ES-I3 (cell line): Measurements from ENCODE around the gene EGFL7.
"Not testable (repeated sequence)": the region's sequence is repeated elsewhere in the genome, so short reads cannot be mapped to it uniquely, and the experiment has no call there.

Source experiments
- H3K36me3 ChIP-seq: 2 replicates; pipeline ENCODE4 v1.6.1; 2013; ENCODE audit warnings: mild to moderate bottlenecking, low read length, control low read depth, moderate library complexity; ENCODE audit not compliant: insufficient read depth
- H3K4me1 ChIP-seq: 2 replicates; pipeline ENCODE4 v1.6.1; 2013; ENCODE audit warnings: mild to moderate bottlenecking, control low read depth, low read length; ENCODE audit not compliant: insufficient read depth
- H3K9ac ChIP-seq: 2 replicates; pipeline ENCODE4 v1.6.1; 2013; ENCODE audit warnings: low read depth, mild to moderate bottlenecking, low read length, moderate library complexity
- H3K9me3 ChIP-seq: 2 replicates; pipeline ENCODE4 v1.6.1; 2013; ENCODE audit warnings: mild to moderate bottlenecking, low read length, moderate library complexity; ENCODE audit not compliant: control insufficient read depth, insufficient read depth

The EGFL7 gene

DNA sequence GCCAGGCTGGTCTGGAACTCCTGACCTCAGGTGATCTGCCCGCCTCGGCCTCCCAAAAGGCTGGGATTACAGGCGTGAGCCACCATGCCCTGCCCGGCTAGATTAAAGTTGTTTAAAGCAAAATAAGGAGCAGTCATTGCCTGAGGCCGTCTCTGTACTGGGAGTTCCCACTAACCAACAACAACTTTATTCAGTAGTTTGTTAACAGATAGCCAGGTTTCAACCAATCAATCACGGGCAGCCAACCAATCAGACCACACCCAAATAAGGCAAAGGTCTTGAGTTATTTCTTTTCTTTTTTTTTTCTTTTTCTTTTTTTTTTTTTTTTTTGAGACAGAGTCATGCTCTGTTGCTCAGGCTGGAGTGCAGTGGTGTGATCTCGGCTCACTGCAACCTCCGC lies 42.0 kb downstream of the EGFL7 start:
- H3K4me1 ChIP-seq, H3K36me3 ChIP-seq, H3K9me3 ChIP-seq, H3K9ac ChIP-seq: not testable (repeated sequence)

DNA sequence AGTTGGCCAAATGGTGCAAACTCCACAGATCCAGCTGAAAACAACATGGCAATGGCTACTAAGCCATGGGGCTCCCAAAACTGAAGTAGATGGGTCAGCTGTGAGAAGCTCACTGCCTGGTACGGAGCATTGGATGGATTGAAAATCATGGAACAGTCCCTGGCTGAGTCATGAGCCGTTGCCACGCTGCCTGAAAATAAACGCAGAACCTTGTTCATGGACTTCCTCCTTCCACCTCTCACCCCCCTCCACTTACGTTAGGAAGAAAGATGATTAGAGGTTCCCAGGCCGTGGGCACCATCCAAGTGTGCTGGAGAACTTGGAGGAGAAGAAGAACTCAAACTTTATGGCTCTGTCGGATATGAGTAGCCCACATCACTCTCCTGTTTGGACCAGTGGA lies 42.8 kb downstream of the EGFL7 start:
- H3K4me1 ChIP-seq, result peaks cover 6% of the 10 kb centered on the region; the same call in 1 of the 2 replicates
- H3K9me3 ChIP-seq, result no peaks in the 10 kb centered on the region
- no peak overlapping the region for H3K9ac ChIP-seq
- no peaks in the 10 kb centered on the region for H3K36me3 ChIP-seq

DNA sequence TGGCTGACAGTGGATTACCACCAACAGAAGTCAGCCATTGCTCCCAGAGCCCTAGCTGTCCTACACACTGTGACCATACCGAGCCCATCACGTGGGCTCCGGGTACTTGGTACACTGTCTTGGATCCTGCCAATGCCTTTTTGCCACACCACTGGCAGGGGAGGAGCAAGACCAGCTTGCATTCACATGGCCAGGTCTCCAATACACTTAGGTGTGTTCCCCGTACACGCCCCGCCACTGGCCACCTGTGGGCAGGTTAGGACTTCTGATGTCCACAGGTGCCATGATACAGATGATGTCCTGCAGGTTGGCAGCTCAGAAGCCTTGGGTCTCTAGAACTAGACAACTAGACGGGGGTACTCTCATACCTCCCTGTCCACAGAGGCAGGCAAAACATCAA lies 44.3 kb downstream of the EGFL7 start:
- Histone ChIP-seq H3K36me3 (no peaks in the 10 kb centered on the region), H3K9ac (no peak overlapping the region), H3K4me1 (no peaks in the 10 kb centered on the region), H3K9me3 (no peaks in the 10 kb centered on the region)

DNA sequence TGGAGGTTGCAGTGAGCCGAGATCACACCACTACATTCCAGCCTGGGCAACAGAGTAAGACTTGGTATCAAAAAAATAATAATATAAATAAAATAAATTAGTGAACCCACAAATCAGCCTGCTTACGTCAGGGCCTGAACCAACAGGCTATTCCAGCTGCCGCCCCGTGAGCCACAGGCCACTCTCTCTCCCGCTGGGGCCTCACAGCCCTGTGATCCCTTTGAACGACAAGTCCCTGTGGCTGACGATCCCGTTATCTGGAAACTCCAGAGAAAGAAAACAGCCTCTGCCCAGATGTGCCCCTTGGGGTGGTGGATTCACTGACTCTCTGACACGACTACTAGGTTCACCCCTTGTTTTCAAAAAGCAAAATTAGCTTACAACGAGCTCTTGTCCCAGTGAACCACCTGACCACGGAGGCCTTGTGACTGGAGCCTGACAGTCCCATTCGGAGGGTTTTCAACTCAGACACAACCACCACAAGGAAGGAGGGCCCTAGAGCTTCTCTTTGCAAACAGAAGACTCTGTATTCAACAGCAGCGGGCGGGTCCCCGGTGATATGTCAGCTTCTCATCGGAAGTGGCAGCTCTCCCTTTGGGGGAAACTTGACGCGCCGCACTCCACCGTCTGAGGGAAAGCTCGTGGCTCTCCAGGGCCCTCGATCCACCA lies 45.3 kb downstream of the EGFL7 start:
- Histone ChIP-seq H3K4me1 (no peaks in the 10 kb centered on the region), H3K9me3 (no peaks in the 10 kb centered on the region), H3K9ac (no peak overlapping the region), H3K36me3 (no peaks in the 10 kb centered on the region)

DNA sequence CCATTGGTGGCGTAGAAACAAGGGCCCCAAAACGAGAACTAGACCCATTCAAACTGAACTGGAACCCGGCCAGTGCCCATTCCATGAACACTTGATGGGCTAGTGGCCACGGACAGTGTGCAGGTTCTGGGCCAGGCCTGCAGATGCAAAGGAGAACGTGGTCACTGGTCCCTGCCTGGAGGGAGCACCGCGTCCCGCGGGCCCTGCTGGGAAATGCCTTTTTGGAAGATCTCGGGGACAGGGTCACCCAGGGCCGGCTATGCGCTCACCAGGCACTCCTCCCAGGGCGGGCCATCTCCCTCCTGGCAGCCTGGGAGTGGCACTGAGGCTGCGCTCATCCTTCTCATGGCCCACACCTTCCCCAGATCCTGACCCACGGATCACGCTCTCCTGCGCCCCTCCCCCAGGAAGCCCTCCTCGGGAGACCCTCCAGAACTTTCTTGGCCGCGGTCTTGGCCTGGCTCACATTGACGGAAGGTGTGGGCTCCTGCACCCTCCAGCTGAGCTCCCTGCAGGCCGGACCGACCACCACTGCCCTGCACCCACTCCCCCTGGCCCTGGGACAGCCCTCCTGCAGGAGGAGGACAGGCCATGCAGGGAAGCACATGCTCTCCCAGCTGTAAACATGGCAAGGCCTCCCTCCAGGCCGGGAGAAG lies 46.9 kb downstream of the EGFL7 start:
- Histone ChIP-seq H3K9ac (no peak overlapping the region), H3K9me3 (no peaks in the 10 kb centered on the region), H3K4me1 (no peaks in the 10 kb centered on the region; the same call in 1 of the 2 replicates), H3K36me3 (no peaks in the 10 kb centered on the region)

DNA sequence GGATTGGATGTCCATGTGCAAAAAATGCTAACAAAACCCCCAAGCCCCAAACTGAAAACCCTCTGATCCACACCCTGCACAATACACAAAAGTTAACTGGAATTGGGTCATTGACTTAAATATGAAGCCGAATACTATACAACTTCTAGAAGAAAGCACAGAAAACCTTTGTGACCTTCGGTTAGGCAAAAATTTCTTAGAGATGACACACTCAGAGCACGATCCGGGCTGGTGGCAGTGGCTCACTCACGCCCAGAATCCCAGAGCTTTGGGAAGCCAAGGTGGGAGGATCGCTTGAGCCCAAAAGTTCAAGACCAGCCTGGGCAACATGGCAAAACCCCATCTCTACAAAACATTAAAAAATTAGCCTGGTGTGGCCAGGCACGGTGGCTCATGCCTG lies 47.8 kb downstream of the EGFL7 start:
- H3K36me3 ChIP-seq, result no peaks in the 10 kb centered on the region
- H3K9me3 ChIP-seq, result no peaks in the 10 kb centered on the region
- no peak overlapping the region for H3K9ac ChIP-seq
- no peaks in the 10 kb centered on the region; the same call in 1 of the 2 replicates for H3K4me1 ChIP-seq

DNA sequence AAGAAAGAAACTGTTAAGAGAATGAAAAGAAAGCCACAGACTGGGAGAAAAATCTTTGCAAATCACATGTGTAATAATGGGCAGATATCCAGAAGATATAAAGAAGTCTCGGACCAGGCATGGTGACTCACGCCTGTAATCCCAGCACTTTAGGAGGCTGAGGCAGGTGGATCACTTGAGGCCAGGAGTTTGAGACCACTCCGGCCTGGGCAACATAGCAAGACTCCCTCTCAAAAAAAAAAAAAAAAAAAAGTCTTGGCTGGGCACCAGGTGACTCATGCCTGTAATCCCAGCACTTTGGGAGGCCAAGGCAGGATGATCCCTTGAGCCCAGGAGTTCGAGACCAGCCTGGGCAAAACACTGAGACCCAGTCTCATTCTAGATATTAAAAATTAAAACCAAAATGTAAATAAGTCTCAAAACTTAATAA lies 48.5 kb downstream of the EGFL7 start:
- H3K9ac ChIP-seq, result peak overlapping the region; percentile 74; the same call in 1 of the 2 replicates
- not testable (repeated sequence) for H3K4me1 ChIP-seq, H3K36me3 ChIP-seq, H3K9me3 ChIP-seq

DNA sequence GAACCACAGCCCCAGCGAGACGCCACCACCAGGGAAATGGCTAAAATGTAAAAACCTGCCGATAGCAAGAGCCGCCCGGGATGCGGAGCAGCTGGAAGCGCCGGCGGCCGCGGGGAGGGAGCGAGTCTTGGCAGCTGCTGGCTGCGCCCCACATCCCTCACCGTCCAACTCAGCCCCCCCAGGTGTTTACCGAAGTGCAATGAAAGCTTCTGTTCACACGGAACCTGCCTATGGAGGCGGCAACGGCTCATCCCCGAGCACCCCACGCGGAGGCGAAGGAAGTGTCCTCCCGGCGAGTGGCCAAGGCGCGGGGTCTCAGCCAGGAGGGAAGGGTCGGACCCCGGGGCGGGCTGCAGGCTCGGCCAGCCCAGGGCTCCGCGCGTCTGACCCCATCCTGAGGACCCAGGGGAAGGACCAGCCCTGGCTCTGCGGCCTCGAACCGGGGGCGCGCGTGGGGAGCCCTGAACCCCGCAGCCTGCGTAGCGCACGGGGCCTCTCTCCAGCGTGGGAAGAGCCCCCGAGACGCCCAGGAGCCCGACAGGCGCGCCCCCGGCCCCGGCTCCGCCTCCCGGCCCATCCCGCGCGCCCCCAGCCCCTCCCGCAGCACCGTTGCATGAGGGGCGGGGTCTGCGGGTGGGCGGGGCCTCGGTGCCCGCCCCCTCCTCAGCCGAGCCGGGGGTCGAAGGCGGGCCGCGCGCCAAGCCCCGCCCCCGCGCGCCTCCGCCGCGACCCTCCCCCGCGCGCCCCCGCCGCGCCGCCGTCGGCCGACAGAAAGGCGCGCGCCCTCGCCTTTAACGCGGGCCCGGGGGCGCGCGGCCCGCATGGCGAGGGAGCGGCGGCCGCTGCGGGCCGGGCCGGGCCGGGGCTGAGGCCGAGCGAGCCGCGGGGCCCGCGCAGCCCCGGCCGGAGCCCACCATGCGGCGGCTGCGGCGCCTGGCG lies 49.3 kb downstream of the EGFL7 start, which contains the start of gene DIPK1B:
TSS of gene DIPK1B (plus strand) at position 822 of the 939 bp plus-strand sequence. CDS start at position 916, 94 bp downstream.
- H3K36me3 ChIP-seq, result no peaks in the 10 kb centered on the region
- H3K9me3 ChIP-seq, result no peaks in the 10 kb centered on the region
- peak within 1 kb of the TSS; percentile 74 for H3K9ac ChIP-seq
- no peaks in the 10 kb centered on the region; the same call in 1 of the 2 replicates for H3K4me1 ChIP-seq

DNA sequence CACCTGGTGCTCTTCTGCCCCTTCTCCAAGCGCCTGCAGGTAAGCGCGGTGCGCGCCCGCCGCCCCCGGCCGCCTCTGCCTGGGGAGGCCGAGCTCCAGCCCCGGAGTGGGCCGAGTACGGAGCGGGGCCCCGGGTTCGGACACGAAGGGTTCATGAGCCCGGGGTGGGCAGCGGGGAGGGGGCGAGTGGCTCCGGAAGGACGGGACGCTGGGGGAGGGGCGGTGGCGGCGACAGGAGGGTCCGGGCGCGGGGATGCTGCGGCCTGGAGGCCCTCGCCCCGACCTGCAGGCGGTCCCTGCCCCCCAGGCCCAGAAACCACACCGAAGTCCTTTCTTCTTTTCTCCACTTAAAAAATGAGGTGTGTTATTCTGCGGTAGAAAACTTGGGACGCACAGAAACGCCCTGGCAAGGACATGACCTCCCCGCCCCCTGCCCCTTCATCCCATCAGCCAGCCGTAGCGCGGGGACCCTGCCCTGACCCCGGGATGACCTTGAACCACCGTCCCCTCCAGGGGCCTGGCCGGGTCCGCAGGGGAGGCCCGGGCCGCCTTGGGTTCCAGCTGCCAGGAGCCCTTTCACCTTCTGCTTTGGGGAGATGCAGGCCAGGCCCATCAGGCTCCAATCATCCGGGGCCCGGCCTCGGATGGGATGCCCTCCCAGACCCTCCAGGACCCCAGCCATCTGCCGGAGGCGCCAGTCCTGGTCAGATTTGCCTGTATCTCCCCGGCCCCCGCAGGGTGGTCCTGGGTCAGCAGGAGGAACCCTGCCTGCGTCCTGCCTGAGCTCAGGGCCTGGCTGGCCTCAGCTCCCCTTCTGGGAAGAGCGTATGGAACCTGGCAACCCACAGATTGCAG lies 50.2 kb downstream of the EGFL7 start:
- Histone ChIP-seq H3K36me3 (no peaks in the 10 kb centered on the region), H3K4me1 (no peaks in the 10 kb centered on the region; the same call in 1 of the 2 replicates), H3K9me3 (no peaks in the 10 kb centered on the region), H3K9ac (peak overlapping the region; percentile 67)

DNA sequence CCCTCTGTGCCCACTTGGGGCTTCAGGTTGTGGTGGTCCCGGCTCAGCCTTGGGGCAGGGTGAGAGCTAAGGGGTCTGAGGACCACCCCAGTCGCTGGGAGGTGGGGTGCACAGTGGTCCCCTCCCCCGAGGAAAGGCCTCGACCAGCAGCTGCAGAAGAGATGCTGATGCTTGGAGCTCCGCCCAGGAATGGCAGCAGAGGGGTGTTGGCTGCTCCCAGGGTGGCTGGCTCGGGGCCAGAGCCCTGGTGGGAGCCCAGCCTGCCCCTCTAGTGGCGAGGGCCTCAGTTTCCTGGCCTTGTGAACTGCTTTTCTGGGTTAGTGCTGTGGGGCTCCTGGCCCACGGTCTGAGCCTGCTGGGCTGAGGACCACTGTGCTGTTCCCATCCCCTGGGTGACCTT lies 50.8 kb downstream of the EGFL7 start:
- H3K9ac ChIP-seq, result no peak overlapping the region

DNA sequence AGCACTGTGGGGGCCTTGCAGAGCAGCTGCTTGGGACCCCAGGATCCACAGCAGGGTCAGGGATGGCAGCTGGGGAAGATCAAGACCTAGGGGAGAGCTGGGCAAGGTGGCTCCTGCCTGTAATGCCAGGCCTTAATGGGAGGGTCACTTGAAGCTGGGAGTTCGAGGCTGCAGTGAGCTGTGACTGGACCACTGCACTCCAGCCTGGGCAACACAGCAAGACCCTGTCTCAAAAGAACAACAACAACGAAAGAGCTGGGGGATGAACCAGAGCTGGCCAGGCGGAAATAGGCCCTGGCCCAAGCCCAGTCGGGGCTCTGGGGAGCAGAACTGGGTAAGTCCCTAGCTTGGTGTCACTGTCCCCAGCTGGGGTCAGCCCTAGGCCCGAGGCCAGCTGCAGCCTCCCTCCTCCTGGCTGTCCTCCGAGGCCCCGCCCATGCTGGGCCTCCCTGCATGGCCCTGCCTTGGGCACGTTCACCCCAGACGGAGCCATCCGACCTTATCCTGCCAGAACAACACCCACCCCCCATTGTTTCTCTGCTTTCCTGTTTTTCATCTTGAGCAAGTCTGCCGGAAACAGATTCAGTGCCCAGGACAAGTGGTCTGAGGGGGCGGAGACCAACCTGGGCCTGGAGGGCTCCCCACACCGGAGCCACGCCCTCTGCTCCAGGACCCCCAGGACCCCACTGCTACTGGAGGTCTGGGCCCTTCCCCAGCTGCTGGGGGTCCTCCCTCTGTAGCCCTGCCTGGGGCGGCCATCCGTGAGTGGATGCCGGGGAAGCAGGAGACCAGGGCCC lies 51.6 kb downstream of the EGFL7 start:
- no peaks in the 10 kb centered on the region; the same call in 1 of the 2 replicates for H3K4me1 ChIP-seq
- H3K9ac ChIP-seq, result no peak overlapping the region
- H3K9me3 ChIP-seq, result no peaks in the 10 kb centered on the region
- H3K36me3 ChIP-seq, result no peaks in the 10 kb centered on the region

More for the DNA sequence above, 50.8 kb downstream of the EGFL7 start:
- no peaks in the 10 kb centered on the region for H3K9me3 ChIP-seq
- no peaks in the 10 kb centered on the region for H3K36me3 ChIP-seq
- H3K4me1 ChIP-seq, result no peaks in the 10 kb centered on the region; the same call in 1 of the 2 replicates

DNA sequence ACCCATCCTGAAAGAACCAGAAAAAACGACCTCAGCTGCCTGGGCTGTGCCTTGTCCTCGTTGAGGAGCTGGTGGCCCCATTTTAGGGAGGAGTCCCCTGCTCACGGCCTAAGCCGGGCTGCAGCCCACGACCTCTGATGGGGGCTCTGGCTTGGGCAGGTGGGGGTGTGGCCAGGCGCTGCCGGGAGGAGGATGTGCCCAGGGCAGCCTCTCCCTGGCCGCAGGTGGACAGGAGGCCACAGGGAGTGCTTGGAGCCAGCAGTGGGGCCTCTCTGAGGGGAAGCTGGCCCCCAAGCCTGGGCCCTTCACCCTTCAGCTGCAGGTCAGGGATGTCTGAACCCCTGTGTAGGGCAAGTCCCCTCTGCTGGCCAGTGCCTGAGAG lies 52.2 kb downstream of the EGFL7 start:
- no peaks in the 10 kb centered on the region for H3K36me3 ChIP-seq
- no peaks in the 10 kb centered on the region; the same call in 1 of the 2 replicates for H3K4me1 ChIP-seq
- H3K9ac ChIP-seq, result no peak overlapping the region
- no peaks in the 10 kb centered on the region for H3K9me3 ChIP-seq

DNA sequence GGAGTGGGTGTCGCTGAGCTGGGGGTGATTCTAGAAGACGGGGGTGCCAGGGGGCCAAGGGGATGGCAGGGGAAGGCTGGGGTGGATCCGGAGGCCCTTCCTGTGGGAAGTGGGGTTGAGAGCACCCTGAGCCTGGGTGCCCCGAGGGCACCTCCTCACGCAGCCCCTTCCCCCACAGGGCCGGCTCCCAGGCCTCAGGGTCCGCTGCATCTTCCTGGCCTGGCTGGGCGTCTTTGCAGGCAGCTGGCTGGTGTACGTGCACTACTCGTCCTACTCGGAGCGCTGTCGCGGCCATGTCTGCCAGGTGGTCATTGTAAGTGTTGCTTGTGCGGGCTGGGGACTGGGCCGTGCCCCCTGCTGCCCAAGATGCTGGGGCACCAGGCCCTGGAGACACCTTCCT lies 54.7 kb downstream of the EGFL7 start:
- H3K36me3 ChIP-seq, result no peaks in the 10 kb centered on the region
- no peaks in the 10 kb centered on the region for H3K9me3 ChIP-seq
- no peak overlapping the region for H3K9ac ChIP-seq
- H3K4me1 ChIP-seq, result no peaks in the 10 kb centered on the region; the same call in 1 of the 2 replicates
